NCI-H69 (cell line): ENCODE data around the gene SPP1.

Experiments
- DNase-seq: peaks from one replicate; lab custom pipeline; 2025; lab: John Stamatoyannopoulos, UW

The SPP1 gene

DNA sequence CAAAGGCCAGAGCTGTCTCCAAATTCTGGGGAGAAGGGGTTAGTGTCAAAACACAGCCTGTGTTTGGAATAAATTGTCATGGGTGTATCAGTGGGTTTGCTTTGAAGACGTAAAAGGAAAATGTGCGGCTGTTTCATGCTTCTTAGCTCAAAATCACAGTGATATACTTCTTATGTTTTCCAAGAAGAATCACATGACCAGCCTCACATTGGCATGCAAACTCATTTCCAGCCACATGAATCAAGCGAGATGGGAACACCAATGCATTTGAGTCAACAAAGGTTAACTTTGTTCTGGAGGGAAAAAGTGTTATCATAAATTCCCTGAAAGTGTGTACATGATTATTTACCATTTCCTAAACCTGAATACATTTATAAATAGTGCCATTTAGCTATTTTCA lies 19.0 kb upstream of the SPP1 start:
- DNase-seq = no peak

DNA sequence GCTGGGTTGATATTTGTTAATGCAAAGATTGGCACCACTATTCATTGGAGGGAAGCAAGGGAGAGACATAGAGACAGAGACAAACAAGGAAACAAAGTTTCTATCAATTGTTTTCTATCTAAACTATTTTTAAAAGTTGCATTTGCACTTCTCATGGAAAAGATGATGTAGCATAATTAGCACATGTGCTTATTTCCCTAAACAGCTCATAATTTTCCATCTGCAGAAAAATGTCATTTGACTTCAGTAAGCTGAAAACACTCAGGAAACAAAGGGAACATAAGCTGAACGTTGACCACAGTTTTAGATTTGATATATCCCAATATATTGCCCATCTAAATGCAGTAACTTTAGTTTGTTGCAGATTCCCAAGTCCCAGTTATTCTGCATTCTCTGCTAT lies 18.5 kb upstream of the SPP1 start:
- no peak for DNase-seq

DNA sequence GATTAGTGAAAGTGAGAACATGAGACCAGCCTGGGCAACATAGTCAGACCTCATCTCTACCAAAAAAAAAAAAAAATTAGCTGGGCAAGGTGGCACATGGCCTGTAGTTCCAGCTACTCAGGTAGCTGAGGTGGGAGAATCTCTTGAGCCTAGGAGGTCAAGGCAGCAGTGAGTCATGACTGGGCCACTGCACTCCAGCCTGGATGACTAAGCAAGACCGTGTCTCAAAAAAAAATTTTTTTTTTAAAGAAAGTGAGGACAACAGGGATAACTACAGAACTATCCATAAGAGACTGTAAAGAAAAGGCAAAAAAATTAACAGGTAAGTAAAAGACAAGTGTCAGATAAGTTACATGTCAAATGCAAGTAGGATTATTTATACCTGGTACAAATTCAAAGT lies 13.5 kb upstream of the SPP1 start:
- no peak for DNase-seq

DNA sequence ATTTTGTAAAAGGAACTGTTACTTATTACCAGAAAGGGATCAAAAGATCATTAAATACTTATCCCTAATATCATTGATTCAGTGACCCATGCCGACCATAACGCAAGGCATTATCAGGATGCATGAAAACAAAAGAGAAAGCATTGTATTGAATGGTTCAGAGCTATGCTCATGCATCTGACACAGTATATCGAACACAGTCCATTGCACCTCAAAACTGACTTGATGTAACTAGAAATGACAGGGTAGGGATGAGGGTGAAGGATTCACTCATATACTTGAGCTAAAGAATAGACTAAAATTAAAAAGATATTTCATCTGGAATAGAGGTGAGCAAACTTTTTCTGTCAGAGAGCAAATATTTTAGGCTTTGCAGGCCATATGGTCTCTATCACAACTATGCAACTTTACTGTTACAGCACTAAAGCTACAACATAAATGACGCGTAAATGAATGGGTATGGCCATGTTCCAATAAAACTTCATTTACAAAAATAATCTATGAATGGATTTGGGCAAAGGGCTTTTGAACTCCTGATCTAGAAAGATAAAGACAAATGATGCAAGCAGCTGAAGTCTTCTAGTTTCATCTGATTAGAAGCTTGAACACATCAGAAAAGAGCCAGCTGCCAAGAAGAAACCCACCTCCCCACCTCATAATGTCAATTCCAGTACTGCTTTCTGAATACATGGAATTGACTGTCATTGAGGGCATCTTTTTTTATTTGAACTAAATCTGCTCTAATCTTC lies 12.9 kb upstream of the SPP1 start:
- DNase-seq = no peak

DNA sequence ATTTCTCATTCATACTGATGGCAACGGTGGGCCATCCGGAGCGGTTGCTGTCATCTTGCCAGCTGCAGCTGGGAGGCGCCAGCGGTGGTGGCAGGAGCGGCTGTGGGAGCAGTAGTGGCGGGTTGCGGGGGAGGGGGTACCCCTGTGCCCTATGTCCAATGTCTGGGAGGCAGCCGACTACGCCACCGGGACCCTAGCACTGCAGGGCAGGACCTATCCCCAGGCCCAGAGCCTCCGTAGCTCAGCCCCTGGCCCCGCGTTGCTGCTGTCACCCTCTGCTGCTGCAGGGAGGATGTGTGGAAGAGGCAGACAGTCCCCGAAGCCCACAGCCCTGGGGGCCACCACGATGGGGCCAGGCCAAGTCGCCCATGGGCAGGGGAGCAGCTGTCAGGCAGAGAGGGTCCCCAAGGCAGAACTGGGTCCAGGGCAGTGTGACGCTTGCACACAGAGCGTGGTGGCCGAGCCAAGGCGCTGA lies 10.0 kb upstream of the SPP1 start:
- no peak for DNase-seq

DNA sequence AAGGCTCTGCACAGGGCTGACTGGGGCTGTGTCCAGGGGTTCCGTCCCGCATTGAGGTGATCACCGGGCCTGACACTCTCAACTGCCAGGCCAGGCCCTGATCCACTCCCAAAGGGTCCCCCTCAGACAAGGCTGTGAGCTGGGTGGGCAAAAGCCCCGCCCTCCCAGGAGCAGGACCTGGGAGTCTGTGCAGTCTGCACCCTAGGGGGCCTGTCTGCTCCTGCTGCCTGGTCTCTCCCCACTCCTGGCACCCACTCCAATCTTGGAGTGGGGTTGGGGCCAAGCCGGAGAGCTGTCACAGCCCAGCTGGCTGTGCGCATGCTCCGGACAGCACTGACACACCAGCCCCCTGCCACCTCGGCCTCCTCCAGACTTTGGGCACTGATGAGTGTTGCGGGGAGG lies 9.4 kb upstream of the SPP1 start:
- no peak for DNase-seq

DNA sequence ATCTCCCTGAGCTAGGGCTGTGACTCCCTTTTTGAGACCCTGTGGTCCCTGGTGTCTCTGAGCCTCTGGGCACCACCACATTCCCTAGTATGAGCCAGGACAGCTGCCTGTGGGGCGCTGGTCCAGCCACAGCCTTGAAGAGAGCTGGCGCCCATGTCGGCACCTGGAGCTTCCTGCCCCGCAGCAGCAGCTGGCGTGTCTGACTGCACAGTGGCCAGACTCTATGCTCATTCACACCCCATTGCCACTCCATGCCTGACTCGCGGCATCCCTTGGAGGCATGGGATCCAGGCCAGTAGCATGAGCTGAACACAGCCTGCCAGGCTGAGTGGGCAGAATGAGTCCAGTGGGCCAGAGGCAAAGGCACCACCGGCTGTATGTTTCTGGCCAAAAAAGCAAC lies 8.3 kb upstream of the SPP1 start:
- DNase-seq = no peak

DNA sequence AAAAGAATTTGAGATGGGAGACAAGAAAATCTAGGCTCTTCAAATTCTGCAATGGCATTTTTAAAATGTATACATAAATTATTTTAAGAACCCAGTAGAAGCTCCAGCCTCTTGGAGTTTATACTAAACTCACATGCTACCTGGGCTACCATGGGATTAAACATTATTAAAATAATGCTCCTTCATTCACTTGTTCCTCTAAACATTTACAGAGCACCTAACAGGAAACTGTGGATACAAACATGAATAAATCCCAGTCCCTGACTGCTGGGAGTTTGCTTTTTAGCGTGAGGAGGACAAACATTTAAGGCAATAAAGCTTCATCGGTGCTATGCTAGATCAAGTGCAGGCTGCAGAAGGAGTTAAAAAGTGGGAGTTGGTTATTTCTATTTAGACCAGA lies 5.4 kb upstream of the SPP1 start:
- DNase-seq = no peak

DNA sequence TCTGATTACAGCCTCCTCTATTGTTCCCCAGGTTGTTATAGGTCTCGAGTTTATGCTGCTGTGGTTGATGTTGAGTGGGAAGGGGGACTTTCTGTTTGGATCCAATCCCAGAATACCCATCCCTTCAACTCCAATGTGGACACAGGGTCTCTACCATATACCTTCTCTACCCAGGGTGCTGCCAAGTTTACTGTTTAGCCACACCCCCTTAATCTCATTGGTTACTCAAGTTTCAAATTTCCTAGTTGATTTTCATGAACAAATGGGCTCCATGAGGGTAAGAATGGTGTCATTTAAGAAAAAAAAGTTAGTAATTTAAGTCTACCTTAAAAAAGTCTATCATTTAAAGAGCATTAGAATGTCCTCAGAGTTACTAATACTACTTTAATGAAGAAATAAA lies 3.6 kb upstream of the SPP1 start:
- no peak for DNase-seq

DNA sequence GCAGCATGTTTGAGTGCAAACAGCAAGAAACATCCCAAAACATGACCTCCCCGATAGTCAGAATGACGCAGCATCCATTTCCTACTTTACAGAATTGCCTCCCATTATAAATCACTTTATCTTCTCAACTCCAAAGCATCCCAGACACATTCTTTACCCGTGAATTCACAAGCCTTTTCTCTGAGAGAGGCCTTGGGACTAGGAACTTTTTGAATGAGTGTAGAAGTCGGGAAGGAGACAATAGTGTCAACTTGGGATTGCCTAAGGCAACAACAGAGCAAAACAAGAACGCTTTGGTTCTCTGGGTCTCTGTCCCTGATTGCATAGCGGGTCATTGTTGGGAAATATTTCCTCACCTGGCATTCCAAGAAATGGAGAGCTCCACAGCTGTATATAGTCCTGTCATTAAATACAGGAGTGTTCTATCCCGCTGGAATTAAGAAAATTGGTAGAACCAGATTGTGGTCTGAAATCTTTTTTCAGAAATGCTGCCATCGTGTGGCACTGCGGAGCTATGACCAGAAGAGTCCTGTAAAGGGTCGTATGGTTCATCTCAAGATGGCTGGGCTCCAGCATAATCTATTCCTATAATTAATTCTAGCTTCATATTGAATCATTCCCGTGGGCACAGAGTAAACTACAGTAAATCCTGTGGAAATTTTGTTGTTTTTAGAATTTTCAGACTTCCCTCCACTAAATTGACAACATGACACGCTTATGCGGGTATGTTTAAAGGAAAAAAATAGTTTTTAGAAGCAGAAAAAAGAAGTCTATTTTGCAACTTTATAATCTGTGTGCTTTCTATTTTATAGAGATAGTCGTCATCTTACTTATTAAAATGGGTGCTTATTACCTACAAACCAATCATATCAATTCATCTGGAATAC lies 2.0 kb upstream of the SPP1 start:
- DNase-seq = peak; percentile 42

DNA sequence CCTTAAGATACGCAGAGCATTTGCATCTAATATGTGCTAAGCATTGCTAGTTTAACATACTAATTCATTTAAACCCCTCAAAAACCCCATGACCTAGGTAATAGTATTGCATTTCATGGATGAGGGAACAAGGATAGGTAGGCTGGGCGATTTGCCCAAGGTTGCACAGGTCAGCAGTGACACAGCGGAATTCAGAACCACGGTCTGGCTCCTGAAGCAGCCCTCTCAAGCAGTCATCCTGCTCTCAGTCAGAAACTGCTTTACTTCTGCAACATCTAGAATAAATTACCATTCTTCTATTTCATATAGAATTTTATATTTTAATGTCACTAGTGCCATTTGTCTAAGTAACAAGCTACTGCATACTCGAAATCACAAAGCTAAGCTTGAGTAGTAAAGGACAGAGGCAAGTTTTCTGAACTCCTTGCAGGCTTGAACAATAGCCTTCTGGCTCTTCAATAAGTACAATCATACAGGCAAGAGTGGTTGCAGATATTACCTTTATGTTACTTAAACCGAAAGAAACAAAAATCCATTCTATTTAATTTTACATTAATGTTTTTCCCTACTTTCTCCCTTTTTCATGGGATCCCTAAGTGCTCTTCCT lies 555 bp upstream of the SPP1 start:
- peak; percentile 21 for DNase-seq

DNA sequence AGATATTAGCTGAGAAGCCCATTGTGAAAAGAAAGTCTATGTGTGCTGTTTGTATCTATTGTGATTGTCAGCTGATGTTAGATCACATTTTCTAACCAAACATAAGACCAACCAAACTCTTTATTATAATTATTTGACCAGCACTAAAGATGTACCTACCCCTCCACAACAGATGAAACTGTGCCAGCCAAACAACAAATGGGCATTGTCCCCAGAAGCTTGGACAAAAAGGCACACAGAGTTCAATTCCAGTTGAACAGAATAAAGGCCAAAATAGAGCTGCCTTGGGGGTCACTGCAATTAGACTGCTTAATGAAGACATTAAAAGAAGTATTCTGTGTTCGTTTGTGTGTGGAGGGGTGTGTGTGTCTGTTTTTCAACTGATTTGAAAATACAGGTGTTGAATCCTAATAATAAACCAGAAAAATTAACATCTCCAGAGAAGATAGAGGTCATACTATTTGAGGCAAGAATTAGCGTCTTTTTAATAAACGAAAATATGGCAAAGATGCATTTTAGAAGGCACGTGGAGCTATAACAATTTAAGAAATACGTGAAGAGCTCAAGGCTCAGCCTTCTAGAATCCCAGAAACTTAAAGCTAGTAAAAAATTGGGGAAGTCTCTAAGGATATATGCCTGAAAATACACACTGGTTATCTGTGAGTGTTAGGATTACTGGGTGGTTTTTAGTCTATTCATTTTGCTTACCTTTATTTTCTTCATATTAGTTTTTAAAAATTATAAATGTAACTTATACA lies 2.2 kb downstream of the SPP1 start:
- no peak for DNase-seq

DNA sequence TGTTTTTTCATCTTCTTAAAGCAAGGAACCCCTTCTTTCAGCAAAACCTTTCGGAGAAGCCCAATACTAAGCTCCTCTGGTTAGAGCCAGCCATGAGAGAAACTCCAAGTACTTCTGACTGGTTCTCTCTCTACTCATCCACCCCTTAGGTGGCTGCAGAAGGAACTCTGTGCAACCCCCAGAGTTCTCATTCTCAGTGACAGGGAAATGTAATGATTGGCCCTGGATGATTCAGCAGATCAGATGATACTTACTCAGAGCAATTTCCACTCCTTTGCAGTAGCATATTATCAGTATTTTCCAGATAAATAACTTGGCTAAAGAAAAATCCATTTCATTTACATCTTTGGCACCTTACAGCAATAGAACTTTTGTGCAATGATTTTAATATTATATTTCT lies 3.2 kb downstream of the SPP1 start:
- DNase-seq = no peak

DNA sequence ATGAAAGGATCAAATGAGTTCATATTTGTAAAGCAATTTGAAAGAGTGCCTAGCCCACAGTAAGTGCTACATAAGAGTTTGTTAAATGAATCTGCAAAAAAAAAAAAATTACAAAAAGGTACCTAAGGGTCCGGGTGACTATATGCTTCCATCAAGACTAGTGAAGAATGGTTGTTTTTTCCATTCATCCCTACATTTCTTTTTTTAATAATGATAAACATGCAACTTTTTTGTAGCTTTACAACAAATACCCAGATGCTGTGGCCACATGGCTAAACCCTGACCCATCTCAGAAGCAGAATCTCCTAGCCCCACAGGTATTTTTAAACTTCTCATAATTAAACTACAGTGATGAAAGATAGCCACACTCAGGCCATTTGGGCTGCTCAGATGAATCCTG lies 4.3 kb downstream of the SPP1 start:
- no peak for DNase-seq

DNA sequence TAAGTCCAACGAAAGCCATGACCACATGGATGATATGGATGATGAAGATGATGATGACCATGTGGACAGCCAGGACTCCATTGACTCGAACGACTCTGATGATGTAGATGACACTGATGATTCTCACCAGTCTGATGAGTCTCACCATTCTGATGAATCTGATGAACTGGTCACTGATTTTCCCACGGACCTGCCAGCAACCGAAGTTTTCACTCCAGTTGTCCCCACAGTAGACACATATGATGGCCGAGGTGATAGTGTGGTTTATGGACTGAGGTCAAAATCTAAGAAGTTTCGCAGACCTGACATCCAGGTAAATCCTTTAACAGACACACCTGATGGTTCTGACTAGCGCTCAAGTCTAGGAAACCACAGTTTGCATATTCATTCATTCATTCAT lies 6.0 kb downstream of the SPP1 start:
- DNase-seq = no peak

DNA sequence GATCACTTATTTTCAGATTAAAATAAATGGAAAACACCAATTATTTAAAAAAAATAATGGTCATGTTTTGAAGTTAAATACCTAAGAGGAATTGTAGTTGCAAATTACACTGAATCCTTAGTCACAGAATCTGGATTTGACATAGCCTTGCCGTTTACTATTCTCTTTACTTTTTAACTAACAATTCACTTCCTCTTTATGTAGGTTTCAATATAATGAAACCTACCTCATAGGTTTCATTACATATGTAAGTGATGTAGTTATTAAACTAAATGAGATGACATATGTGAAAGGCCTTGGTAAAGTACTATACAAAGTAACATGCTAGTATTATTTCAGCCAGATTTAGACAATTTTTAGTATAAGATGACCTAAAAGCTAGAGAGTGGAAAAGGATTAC lies 6.5 kb downstream of the SPP1 start:
- DNase-seq = no peak

DNA sequence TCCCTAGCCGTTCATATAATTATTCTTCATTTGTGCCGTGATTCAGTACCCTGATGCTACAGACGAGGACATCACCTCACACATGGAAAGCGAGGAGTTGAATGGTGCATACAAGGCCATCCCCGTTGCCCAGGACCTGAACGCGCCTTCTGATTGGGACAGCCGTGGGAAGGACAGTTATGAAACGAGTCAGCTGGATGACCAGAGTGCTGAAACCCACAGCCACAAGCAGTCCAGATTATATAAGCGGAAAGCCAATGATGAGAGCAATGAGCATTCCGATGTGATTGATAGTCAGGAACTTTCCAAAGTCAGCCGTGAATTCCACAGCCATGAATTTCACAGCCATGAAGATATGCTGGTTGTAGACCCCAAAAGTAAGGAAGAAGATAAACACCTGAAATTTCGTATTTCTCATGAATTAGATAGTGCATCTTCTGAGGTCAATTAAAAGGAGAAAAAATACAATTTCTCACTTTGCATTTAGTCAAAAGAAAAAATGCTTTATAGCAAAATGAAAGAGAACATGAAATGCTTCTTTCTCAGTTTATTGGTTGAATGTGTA lies 7.0 kb downstream of the SPP1 start:
- DNase-seq = no peak

DNA sequence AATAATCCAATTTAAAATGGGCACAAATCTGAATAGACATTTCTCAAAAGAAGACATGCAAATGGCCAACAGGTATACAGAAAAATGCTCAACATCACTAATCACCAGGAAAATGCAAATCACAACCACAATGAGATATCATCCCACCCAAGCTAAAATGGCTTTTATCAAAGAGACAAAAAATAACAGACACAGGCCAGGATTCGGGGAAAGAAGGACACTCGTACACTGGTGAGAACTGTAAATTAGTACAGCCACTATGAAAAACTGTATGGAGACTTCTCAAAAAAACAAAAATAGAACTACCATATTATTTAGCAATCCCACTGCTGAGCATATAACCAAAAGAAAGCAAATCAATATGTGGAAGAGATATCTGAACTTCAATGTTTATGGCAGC lies 8.5 kb downstream of the SPP1 start:
- DNase-seq = no peak

DNA sequence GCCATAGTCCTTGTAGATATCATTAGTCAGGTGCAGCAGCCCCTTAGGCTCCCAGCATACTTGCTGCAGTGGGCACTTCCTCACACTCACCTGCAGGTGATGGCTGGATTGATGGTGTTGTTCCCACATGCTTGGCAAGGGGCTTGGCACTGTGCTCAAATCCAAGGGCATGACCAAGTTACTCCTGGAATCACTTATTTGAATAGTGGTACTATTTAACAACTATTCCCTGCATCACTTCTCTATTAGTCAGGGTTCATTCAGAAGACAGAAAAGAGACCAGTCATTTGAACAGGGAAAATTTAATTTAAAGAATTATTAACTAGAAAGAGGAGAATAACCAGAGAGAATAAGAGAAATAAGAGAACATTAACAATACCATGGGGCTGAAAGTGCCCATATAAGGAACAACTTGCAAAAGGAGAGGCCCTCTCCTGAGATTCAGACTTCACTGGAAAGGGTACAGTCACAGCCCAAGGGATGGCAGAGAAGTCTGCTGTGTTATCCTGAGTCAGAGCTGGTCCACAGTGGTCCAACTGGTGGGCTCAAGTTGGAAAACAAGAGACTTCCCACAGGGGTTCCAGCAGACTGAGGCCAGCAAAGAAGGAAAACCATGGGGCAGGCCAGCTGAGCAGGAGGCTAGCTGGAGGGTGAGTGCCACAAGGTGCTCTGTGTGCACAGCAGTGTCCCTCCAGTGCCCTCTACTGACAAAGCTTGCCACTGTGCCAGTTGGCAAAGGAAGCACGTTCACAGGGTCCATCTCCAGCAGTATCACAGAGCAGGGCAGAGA lies 9.8 kb downstream of the SPP1 start:
- peak; percentile 48 for DNase-seq

DNA sequence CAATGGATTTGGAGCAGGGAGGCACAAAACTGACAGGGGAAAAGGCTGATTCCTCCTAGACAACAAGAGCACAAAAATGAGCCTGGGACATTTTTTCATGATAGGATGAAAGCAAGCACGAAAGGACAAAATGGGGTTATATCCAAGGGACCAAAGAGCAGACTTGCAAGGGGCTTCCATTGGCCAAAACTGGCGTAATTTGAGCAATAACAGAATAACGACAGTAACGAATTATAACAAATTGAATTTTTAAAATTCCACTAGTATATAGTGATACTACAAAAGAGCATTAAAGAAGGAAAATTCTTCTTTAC lies 10.3 kb downstream of the SPP1 start:
- DNase-seq = no peak

DNA sequence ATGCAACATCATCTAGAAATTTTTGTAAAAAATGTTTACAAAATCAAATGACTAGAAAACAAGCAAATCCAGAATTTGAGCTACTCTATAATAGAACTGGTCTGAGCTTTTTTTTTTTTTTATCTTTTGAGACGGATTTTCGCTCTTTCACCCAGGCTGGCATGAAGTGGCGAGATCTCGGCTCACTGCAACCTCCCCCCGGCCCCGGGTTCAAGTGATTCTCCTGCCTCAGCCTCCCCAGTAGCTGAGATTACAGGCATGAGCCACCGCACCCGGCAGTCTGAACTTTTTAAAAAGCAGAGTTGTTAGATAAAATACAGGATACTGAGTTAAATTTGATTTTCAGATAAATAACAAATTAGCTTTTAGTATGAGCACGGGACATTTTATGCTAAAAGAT lies 11.0 kb downstream of the SPP1 start:
- no peak for DNase-seq
